OCI-LY1 (cell line): Measurements from ENCODE around the gene PLPP7.
"Not testable (repeated sequence)": the region's sequence is repeated elsewhere in the genome, so short reads cannot be mapped to it uniquely, and the experiment has no call there.

ENCODE experiments used
- H2AFZ ChIP-seq: fragments of 200-600 bp; sonication (generic), shearing (Covaris generic); 2 replicates; pipeline ENCODE4 v1.6.0; 2014; ENCODE audit warnings: antibody characterized with exemption, mild to moderate bottlenecking, low read length
- H3F3A ChIP-seq: fragments of 200-600 bp; sonication (generic), shearing (Covaris generic); 2 replicates; pipeline ENCODE4 v1.6.0; 2014; ENCODE audit warnings: mild to moderate bottlenecking, antibody characterized with exemption, low read length, moderate library complexity; ENCODE audit not compliant: insufficient read depth
- H3K27ac ChIP-seq: fragments of 200-600 bp; sonication (generic); 2 replicates; pipeline ENCODE4 v1.5.1; 2014; ENCODE audit warnings: low read length, mixed run types, mild to moderate bottlenecking, low read depth; ENCODE audit not compliant: poor library complexity, severe bottlenecking
- H3K27me3 ChIP-seq: fragments of 200-600 bp; sonication (generic); 2 replicates; pipeline ENCODE4 v1.6.0; 2014; ENCODE audit warnings: antibody characterized with exemption, mild to moderate bottlenecking, low read length, moderate library complexity; ENCODE audit not compliant: insufficient read depth
- H3K36me3 ChIP-seq: fragments of 200-600 bp; sonication (generic); 2 replicates; pipeline ENCODE4 v1.6.1; 2014; ENCODE audit warnings: mild to moderate bottlenecking, antibody characterized with exemption, low read length, moderate library complexity, mixed read lengths; ENCODE audit not compliant: insufficient read depth
- H3K4me1 ChIP-seq: fragments of 200-600 bp; sonication (generic); 2 replicates; pipeline ENCODE4 v1.5.1; 2014; ENCODE audit warnings: mild to moderate bottlenecking, low read length, moderate library complexity; ENCODE audit not compliant: insufficient read depth, severe bottlenecking
- H3K4me2 ChIP-seq: fragments of 200-600 bp; sonication (generic), shearing (Covaris generic); 2 replicates; pipeline ENCODE4 v1.6.1; 2014; ENCODE audit warnings: low read length
- H3K4me3 ChIP-seq: fragments of 200-600 bp; sonication (generic); 2 replicates; pipeline ENCODE4 v1.5.1; 2014; ENCODE audit warnings: low read length, low read depth, mild to moderate bottlenecking, mixed read lengths; ENCODE audit not compliant: poor library complexity, severe bottlenecking
- H3K79me2 ChIP-seq: fragments of 200-600 bp; shearing (Covaris generic); 2 replicates; pipeline ENCODE4 v1.6.1; 2016; ENCODE audit warnings: mixed run types, low read length, mixed read lengths; ENCODE audit not compliant: insufficient read depth
- H3K9ac ChIP-seq: fragments of 200-600 bp; sonication (generic), shearing (Covaris generic); 2 replicates; pipeline ENCODE4 v1.6.1; 2014; ENCODE audit warnings: mild to moderate bottlenecking, low read length, mixed read lengths
- H3K9me2 ChIP-seq: fragments of 200-600 bp; sonication (generic), shearing (Covaris generic); 2 replicates; pipeline ENCODE4 v1.6.1; 2014; ENCODE audit warnings: low read depth, mild to moderate bottlenecking, low read length, mixed read lengths
- H3K9me3 ChIP-seq: fragments of 200-600 bp; shearing (Covaris generic); 2 replicates; pipeline ENCODE4 v1.6.1; 2014; ENCODE audit warnings: low read length, mixed read lengths
- H4K20me1 ChIP-seq: fragments of 200-600 bp; sonication (generic), shearing (Covaris generic); 2 replicates; pipeline ENCODE4 v1.6.0; 2016; ENCODE audit warnings: mild to moderate bottlenecking, low read length; ENCODE audit not compliant: insufficient read depth
- CTCF ChIP-seq: fragments of 200-600 bp; sonication (generic), shearing (Covaris generic); IDR thresholded peaks from 2 replicates; pipeline ENCODE4 v1.5.1; 2017; ENCODE audit warnings: mild to moderate bottlenecking, antibody characterized with exemption, low read length, moderate library complexity, mixed read lengths
- EZH2 ChIP-seq: fragments of 200-600 bp; sonication (generic), shearing (Covaris generic); IDR thresholded peaks from 2 replicates; pipeline ENCODE4 v1.8.0; 2017; ENCODE audit warnings: borderline replicate concordance, mixed run types, mild to moderate bottlenecking, antibody characterized with exemption, low read length, moderate library complexity, mixed read lengths

PLPP7 gene

GRCh38 chr9:131329241-131329641 is 39.7 kb downstream of the PLPP7 start:
- H3K27ac ChIP-seq = no peak overlapping the region
- no peaks in the 10 kb centered on the region for H3K9me3 ChIP-seq
- no peak overlapping the region for H3K4me3 ChIP-seq
- H3K4me2 ChIP-seq = no peak overlapping the region
- H3F3A ChIP-seq = no peaks in the 10 kb centered on the region
- no peaks in the 10 kb centered on the region; the same call in 1 of the 2 replicates for H3K27me3 ChIP-seq
- H2AFZ ChIP-seq = no peak overlapping the region
- TF ChIP-seq EZH2 (no peak), CTCF (no peak)
- no peaks in the 10 kb centered on the region for H3K4me1 ChIP-seq
- H3K9me2 ChIP-seq = no peaks in the 10 kb centered on the region
- no peaks in the 10 kb centered on the region for H4K20me1 ChIP-seq
- H3K36me3 ChIP-seq = no peaks in the 10 kb centered on the region
- H3K79me2 ChIP-seq = no peaks in the 10 kb centered on the region
- H3K9ac ChIP-seq = no peak overlapping the region

GRCh38 chr9:131330814-131331600 is 41.5 kb downstream of the PLPP7 start:
- Histone ChIP-seq H4K20me1 (no peaks in the 10 kb centered on the region), H3K4me1 (no peaks in the 10 kb centered on the region), H3F3A (no peaks in the 10 kb centered on the region), H2AFZ (no peak overlapping the region), H3K9ac (no peak overlapping the region), H3K27me3 (peaks cover 5% of the 10 kb centered on the region), H3K79me2 (no peaks in the 10 kb centered on the region), H3K4me3 (no peak overlapping the region), H3K9me2 (no peaks in the 10 kb centered on the region), H3K36me3 (no peaks in the 10 kb centered on the region), H3K9me3 (no peaks in the 10 kb centered on the region), H3K4me2 (no peak overlapping the region), H3K27ac (no peak overlapping the region)
- TF ChIP-seq EZH2 = no peak
- TF ChIP-seq CTCF = no peak

- not testable (repeated sequence) for H3K9ac ChIP-seq, H3K4me1 ChIP-seq, H3K9me2 ChIP-seq, H3K27me3 ChIP-seq, H3K4me2 ChIP-seq, H3K27ac ChIP-seq, H3K9me3 ChIP-seq, H3K4me3 ChIP-seq, H3F3A ChIP-seq, H3K79me2 ChIP-seq, H2AFZ ChIP-seq, H3K36me3 ChIP-seq, H4K20me1 ChIP-seq
Observed at GRCh38 chr9:131331996-131332395, 42.5 kb downstream of the PLPP7 start.
